HPDE6-E6E7 (cell line): ENCODE data around the gene C7orf57.
"Not testable (repeated sequence)": the region's sequence is repeated elsewhere in the genome, so short reads cannot be mapped to it uniquely, and the experiment has no call there.

Source experiments
- DNase-seq: peaks from one replicate; pipeline ENCODE4 v3.0.0; 2011; ENCODE audit warnings: missing footprints; ENCODE audit errors: extremely low spot score

The C7orf57 gene

DNA sequence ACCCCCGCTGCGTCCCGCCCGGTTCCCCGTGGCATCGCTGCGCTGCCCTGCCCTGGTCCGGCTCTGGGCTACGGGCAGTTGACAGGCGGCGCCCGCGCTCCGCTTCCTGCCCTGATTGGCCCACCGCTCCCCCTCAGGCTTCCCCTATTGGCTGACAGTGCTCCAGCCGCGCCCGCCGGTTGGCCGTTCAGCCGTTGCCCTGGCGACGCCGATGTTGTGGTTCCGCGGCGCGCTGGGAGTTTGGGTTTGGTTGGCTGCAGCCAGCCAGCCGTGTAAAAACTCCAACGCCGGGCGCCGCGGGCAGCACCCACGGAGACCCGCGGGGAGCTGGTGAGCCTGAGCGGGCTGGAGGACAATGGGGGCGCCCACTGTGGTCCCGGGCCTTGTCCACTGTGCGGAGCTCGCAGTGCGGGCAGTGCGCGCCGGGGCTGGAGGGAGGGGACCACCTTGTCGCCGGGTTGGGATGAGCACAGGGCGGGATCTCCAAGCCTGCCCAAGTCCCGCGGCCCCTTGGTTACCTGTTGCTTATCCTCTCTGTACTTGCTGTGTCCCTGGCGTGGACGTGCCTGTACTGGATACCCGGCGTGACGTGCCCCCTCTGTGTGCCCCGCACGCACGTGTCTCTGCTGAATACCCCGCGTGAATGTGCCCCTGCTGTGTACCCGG, at the start of gene C7orf57:
TSS of gene C7orf57 (plus strand) at position 243 of the 666 bp plus-strand sequence. CDS start 766 bp downstream, outside the sequence.
- peak; percentile 98 for DNase-seq

GRCh38 chr7:47988496-47989386, 46.6 kb upstream of the C7orf57 start:
- DNase-seq, result no peak

DNA sequence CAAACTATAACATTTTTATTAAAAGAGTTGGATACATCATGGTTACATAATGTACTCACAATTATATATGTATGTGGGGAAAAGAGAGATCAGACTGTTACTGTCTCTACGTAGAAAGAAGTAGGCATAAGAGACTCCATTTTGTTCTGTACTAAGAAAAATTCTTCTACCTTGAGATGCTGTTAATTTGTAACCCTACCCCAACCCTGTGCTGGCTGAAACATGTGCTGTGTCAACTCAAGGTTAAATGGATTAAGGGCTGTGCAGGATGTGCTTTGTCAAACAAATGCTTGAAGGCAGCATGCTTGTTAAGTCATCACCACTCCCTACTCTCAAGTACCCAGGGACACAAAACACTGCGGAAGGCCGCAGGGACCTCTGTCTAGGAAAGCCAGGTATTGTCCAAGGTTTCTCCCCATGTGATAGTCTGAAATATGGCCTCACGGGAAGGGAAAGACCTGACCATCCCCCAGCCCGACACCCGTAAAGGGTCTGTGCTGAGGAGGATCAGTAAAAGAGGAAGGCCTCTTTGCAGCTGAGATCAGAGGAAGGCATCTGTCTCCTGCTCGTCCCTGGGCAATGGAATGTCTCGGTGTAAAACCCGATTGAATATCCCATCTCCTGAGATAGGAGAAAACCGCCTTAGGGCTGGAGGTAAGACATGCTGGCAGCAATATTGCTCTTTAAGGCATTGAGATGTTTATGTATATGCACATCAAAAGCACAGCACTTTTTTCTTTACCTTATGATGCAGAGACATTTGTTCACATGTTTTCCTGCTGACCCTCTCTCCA, 45.5 kb upstream of the C7orf57 start:
- DNase-seq, result not testable (repeated sequence)

DNA sequence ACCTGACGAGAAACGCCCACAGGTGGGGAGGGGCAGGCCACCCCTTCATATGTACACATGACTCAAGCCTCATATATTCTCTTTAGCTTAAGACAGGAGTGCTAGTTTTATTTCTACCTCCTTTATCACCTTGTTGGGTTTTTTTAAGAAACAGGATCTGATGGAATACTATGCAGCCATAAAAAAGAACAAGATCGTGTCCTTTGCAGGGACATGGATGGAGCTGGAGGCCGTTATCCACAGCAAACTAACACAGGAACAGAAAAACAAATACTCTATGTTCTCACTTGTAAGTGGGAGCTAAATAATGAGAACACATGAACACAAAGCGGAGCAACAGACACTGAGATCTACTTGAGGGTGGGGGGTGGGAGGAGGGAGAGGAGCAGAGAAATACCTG, 44.8 kb upstream of the C7orf57 start:
- DNase-seq, result no peak

DNA sequence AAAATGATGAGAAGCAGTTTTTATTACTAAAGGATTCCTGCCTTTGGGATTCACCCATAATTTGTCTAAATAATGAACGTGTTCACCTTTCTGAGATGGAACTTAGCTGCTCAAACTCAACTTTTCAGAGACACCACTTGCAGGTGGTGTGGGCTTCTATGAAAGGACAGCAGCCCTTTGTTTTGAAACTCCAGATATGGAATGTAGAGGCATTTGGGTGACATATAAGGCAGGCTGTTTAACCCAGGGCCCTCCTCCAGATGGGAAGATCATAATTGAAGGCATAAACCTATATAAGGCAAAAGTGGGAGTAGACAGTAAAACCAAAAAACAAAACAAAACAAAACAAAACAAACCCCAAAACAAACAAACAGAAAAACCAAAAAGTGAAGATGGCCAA, 44.1 kb upstream of the C7orf57 start:
- DNase-seq, result no peak

DNA sequence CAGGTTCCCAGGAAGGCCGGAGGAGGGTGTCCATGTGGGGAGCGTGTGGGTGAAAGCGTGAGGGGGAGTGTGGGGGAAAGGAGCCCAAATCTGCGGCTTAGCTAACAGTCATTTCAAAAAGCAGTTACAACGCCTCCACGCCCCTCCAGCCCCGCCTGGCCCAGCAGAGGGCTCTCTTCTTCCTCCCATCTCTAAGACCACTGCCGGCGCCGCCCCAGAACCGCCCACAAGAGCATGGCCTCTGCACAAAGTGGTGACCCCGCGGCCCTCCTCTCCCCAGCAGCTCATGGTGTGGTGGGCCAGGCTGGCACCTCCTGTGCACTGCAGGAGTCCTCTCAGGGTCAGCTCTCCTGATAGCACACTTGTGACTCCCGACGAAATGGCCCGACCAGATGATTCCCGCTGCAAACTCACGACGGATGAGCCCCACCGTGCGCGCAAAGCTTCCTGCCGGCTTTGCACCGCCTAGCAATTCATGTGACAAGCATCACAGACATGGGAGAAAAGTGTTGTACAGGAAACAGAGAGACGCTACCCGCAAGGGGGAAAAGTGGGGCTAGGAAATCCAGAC, 43.5 kb upstream of the C7orf57 start:
- DNase-seq, result peak; percentile 73

- DNase-seq, result no peak
Observed at GRCh38 chr7:47992446-47992845, 42.9 kb upstream of the C7orf57 start.

GRCh38 chr7:47999413-47999812, 35.9 kb upstream of the C7orf57 start:
- no peak for DNase-seq

DNA sequence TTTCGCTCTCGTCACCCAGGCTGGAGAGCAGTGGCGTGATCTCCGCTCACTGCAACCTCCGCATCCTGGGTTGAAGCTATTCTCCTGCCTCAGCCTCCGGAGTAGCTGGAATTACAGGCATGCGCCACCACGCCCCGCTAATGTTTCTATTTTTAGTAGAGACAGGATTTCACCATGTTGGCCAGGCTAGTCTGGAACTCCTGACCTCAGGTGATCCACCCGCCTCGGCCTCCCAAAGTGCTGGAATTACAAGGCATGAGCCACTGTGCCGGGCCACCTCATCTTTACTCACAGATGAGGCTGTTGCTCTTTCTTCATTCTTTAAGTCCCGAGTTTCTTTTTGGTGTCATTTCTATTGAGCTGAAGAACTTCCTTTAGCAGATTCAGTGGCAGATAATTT, 35.2 kb upstream of the C7orf57 start:
- not testable (repeated sequence) for DNase-seq

DNA sequence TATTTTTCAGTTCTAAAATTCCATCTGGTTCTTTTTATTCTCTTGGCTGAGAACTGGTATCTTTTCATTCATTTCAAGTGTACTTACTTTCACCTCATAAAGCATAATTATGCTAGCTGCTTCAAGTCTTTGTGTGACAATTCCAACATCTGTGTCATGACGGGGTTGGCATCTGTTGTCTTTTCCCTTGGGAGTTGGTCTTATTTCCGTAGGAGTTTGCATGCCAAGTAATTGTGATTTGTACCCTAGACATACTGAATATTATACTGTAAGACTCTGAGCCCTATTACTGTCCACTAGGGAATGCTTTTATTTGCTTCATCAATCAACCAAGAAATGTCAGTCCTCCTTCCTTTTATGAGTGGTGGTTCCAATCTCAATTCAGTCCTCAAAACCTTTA, 31.3 kb upstream of the C7orf57 start:
- DNase-seq, result no peak

GRCh38 chr7:48004638-48005037, 30.7 kb upstream of the C7orf57 start:
- DNase-seq, result no peak

- no peak for DNase-seq
Observed at GRCh38 chr7:48006866-48007265, 28.5 kb upstream of the C7orf57 start.

GRCh38 chr7:48009257-48009656, 26.1 kb upstream of the C7orf57 start:
- DNase-seq, result no peak

DNA sequence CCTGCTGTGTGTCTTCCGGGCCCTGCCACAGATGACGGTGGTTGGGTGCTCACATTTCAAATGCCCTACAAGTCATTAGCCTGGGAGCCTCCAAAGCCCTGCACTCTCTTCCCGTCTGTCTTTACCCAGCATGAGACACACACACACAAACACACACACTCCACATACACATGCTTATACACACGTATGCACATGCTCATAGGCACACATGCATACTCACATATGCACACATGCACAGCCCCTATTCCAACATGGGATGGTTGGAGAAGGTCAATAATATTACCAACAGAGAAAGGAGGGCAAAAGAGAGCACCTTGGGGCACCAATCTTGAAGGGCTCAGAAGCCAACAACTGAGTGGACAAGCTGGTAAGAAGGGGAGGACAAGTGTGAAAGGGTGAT, 25.4 kb upstream of the C7orf57 start:
- no peak for DNase-seq

GRCh38 chr7:48011323-48011722, 24.0 kb upstream of the C7orf57 start:
- no peak for DNase-seq

DNA sequence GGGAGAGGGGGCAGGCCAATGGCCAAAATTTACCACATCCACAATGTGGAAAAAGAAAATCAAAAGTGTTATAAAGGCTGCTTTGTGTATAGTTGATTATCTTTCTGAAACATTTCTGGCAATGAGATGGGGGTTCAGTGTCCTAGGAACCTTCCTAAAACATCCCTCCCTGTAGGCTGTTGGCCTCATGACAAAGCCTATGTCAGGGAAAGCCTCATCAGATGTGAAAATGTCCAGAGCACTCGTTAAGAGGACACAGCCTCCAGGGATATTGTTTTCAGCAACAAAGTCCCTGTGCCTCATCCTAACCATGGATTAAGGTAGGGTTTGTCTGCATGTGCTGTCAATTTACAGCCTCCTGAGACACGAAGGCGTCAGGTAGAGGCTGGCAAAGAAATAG, 23.4 kb upstream of the C7orf57 start:
- DNase-seq, result no peak

DNA sequence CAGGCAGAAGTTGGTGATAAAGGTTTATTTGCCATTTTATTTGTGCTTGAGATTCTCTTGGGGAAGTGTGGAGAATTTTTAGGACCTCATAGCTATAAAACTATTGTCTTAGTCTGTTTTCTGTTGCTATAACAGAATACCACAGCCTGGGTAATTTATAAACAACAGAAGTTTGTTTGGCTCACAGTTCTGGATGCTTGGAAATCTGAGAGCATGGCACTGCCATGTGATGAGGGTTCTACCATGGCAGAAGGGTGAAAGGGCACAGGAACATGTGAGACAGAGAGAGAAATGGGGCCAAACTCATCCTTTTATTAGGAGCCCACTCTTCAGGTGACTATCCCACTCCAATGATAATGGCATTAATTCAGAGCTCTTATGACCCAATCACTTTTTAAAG, 18.7 kb upstream of the C7orf57 start:
- no peak for DNase-seq

- DNase-seq, result no peak
Observed at GRCh38 chr7:48017674-48018073, 17.7 kb upstream of the C7orf57 start.

- no peak for DNase-seq
Observed at GRCh38 chr7:48025624-48026023, 9.7 kb upstream of the C7orf57 start.

GRCh38 chr7:48028938-48029337, 6.4 kb upstream of the C7orf57 start, which contains the start of gene SUN3:
Gene SUN3 (minus strand): TSS chr7:48029107. CDS start chr7:48028938, 169 bp downstream.
- DNase-seq, result no peak

GRCh38 chr7:48031111-48031510, 4.2 kb upstream of the C7orf57 start:
- no peak for DNase-seq

GRCh38 chr7:48033922-48034321, 1.4 kb upstream of the C7orf57 start:
- no peak for DNase-seq
